Neutrophil (primary cell): ENCODE data around the gene IRS2.

Experiments
- H3K27ac ChIP-seq: fragments of 200-600 bp; sonication (generic); 2 replicates; pipeline ENCODE4 v1.5.1; 2016; ENCODE audit warnings: mild to moderate bottlenecking, moderate library complexity
- H3K27me3 ChIP-seq: fragments of 200-600 bp; sonication (generic); 2 replicates; pipeline ENCODE4 v1.6.0; 2016; ENCODE audit warnings: mild to moderate bottlenecking
- H3K36me3 ChIP-seq: fragments of 200-600 bp; sonication (generic); 2 replicates; pipeline ENCODE4 v1.5.1; 2017
- H3K4me1 ChIP-seq, 2 experiments: fragments of 200-600 bp in 1 of 2; sonication (generic) in 1 of 2; 1 replicate in 1 of 2; 2 replicates in 1 of 2; pipeline versions ENCODE4 v1.5.1 to v1.6.1; 2013 to 2016; ENCODE audit warnings: low read depth in 1 of 2, low read length in 1 of 2, mild to moderate bottlenecking in 1 of 2, moderate library complexity in 1 of 2; ENCODE audit not compliant: control insufficient read depth in 1 of 2, insufficient read depth in 1 of 2
- H3K4me3 ChIP-seq, 2 experiments: fragments of 200-600 bp in 1 of 2; sonication (generic) in 1 of 2; 1 replicate in 1 of 2; 2 replicates in 1 of 2; pipeline ENCODE4 v1.5.1; 2013 to 2016; ENCODE audit warnings: low read depth in 1 of 2, low read length in 1 of 2, mild to moderate bottlenecking in 1 of 2, moderate library complexity in 1 of 2
- H3K9me3 ChIP-seq: fragments of 200-600 bp; sonication (generic); 2 replicates; pipeline ENCODE4 v1.5.1; 2016
- TF ChIP-seq, protein P1 (sequence below): fragments of 200-600 bp; sonication (generic); IDR thresholded peaks from 2 replicates; pipeline ENCODE4 v1.5.1; 2016; ENCODE audit warnings: antibody characterized with exemption

The IRS2 gene

DNA sequence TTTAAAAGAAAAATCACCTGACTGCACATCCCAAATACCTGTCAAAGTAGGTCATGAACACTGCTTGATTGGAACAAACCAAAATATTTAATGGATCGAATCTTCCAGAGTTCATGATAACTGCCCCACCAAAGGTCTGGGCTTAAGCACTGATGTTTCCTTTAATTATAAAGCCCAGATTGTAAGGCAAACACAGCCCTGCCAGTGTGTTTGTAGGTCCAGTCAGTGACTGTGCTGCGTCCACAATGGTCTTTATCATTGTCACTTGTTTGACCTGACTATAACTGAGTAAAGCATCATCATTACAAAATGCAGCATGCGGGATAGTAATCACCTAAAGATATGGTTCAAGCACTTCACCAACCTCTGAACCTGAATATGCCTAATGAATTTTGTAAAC lies 63.3 kb downstream of the IRS2 start:
- H3K27ac ChIP-seq, result no peak overlapping the region
- no peaks in the 10 kb centered on the region for H3K36me3 ChIP-seq
- no peak overlapping the region for H3K4me3 ChIP-seq
- H3K4me1 ChIP-seq, result peaks cover 6 to 19% of the 10 kb centered on the region in 2 experiments
- H3K27me3 ChIP-seq, result peaks cover 7% of the 10 kb centered on the region
- no peaks in the 10 kb centered on the region for H3K9me3 ChIP-seq
- TF ChIP-seq, protein P1, sequence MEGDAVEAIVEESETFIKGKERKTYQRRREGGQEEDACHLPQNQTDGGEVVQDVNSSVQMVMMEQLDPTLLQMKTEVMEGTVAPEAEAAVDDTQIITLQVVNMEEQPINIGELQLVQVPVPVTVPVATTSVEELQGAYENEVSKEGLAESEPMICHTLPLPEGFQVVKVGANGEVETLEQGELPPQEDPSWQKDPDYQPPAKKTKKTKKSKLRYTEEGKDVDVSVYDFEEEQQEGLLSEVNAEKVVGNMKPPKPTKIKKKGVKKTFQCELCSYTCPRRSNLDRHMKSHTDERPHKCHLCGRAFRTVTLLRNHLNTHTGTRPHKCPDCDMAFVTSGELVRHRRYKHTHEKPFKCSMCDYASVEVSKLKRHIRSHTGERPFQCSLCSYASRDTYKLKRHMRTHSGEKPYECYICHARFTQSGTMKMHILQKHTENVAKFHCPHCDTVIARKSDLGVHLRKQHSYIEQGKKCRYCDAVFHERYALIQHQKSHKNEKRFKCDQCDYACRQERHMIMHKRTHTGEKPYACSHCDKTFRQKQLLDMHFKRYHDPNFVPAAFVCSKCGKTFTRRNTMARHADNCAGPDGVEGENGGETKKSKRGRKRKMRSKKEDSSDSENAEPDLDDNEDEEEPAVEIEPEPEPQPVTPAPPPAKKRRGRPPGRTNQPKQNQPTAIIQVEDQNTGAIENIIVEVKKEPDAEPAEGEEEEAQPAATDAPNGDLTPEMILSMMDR, result no peak

DNA sequence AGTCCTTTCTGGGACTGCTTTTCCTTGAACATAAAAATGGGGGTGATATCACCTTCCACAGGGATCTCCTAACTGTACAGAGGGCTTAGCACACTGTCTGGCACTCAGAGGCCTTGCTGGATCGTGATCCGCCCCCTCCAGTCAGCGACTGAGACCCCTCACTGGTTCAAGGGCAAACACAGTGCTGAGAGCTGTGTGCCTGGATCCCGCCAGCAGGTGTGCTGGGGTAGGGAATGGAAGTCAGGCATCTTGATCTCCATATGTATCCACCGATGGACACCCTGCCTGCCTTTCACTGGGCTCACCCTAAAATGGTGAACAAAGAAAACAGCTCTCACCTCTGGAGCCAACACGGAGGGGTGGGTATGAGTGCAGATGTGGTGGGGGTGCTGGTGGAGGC lies 64.3 kb downstream of the IRS2 start:
- Histone ChIP-seq H3K36me3 (no peaks in the 10 kb centered on the region), H3K27ac (no peak overlapping the region), H3K4me1 (peaks cover 6 to 19% of the 10 kb centered on the region in 2 experiments), H3K4me3 (no peak overlapping the region), H3K9me3 (no peaks in the 10 kb centered on the region), H3K27me3 (peaks cover 7% of the 10 kb centered on the region)
- TF ChIP-seq, protein P1, result no peak

DNA sequence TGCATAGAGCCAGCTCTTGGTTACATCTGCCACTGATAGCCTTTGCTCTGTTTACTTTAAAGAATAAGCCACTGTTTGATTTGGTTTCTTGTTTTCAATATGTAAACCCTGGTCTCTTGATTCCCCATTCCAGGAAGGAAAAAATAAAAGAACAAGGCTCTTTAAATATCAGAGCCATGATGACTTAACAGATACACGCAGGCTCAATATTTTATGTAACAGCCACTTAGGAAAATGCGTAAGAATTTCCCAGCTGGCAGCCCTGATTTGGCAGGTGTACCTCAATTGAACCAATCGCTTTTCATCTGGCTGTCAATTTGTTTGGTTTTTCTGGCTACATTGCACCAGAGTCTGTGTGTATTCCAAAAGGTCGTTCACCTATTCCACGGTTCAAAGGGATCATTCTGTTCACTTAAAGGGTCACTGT lies 65.6 kb downstream of the IRS2 start:
- TF ChIP-seq, protein P1, result no peak
- no peaks in the 10 kb centered on the region for H3K9me3 ChIP-seq
- peaks cover 10 to 20% of the 10 kb centered on the region in 2 experiments for H3K4me1 ChIP-seq
- H3K36me3 ChIP-seq, result no peaks in the 10 kb centered on the region
- no peak overlapping the region for H3K4me3 ChIP-seq
- no peak overlapping the region for H3K27ac ChIP-seq
- peaks cover 7% of the 10 kb centered on the region for H3K27me3 ChIP-seq

DNA sequence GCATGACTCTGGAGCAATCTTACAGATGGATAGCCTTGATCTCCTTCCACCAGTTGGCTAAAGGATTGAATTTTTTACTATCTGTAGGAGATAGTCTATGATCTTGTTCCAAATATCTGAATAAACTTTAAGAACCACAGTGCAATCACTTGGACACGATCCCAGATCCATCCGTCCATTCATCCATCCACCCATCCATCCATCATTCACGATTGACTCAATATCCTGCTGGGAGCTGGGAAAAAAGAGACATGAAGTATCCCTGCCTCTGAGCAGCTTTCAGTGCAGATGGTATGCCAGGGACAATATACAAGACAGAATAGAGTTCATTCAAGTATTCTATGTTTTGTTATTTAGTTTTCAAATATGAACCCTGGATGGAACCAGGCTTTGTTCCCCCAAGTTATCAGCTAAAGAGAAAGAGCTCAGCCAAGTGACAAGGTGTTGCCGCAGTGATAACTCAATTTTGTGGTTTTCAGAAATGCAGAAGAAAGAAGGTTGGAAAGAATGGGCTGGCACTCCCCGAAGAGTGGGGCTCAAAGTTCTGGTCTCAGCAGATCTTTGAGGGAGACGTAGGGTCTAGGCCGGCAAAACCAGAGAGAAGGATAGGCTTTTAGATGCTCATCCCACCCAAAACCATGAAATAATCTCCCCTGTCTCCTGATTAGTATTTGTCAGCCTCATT lies 66.3 kb downstream of the IRS2 start:
- TF ChIP-seq, protein P1, result no peak
- Histone ChIP-seq H3K4me1 (peaks cover 4 to 15% of the 10 kb centered on the region in 2 experiments), H3K4me3 (no peak overlapping the region), H3K36me3 (no peaks in the 10 kb centered on the region), H3K27ac (no peak overlapping the region), H3K27me3 (peaks cover 7% of the 10 kb centered on the region), H3K9me3 (no peaks in the 10 kb centered on the region)

DNA sequence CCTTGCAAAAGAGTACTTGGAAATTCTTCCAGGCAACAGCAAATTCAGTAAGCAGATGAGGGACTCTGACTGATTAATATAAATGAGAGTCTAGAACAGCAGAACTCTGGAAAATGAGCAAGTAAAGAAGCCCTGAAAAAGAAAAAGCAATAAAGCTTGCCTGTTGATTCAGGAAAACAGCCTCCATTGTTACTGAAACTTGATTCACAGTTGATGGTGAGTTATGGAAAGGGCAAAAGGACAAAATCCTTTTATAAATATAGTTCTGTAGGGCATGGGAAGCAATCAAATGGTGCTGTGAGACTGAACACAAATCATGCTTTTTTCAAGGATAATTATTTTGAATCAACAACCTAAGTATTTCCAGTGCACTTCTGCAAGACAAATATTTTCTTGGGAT lies 67.7 kb downstream of the IRS2 start:
- no peaks in the 10 kb centered on the region for H3K36me3 ChIP-seq
- TF ChIP-seq, protein P1, result no peak
- H3K27me3 ChIP-seq, result peaks cover 7% of the 10 kb centered on the region
- H3K4me1 ChIP-seq, result peaks cover 4 to 12% of the 10 kb centered on the region in 2 experiments
- H3K4me3 ChIP-seq, result no peak overlapping the region
- H3K9me3 ChIP-seq, result no peaks in the 10 kb centered on the region
- no peak overlapping the region for H3K27ac ChIP-seq
